ENCODE results near the gene ETS1. TPM values are rescaled to one million over a fixed set of nuclear protein-coding genes. Genes with fewer than 3 reads are reported as not detected.

ETS1 gene
- total RNA-seq, 2 donors from 2014 or later: 61.0 to 62.5 TPM

DNA sequence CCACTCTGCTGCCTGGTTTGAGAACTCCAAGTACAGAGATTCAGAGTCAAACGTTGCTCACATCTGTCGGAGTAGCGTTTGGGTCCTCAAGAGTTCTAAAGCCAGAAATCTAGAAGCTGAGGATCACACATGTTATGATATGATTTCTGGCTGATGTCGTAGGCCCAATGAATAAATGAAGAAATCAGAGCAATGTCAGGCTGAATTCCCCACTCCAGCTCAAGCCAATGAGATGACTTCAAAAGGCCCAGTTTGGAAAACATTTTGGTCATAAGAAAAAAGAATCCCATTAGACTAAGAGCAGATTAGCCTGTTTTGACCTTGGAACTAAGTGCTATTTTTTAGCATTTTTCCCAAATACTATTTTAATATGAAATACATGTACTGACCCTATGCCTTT lies 106.7 kb downstream of the ETS1 start:
- intact Hi-C loops (cut with DNase I): no loop called here
- no peak for DNase-seq (ENCODE audit: low spot score)

DNA sequence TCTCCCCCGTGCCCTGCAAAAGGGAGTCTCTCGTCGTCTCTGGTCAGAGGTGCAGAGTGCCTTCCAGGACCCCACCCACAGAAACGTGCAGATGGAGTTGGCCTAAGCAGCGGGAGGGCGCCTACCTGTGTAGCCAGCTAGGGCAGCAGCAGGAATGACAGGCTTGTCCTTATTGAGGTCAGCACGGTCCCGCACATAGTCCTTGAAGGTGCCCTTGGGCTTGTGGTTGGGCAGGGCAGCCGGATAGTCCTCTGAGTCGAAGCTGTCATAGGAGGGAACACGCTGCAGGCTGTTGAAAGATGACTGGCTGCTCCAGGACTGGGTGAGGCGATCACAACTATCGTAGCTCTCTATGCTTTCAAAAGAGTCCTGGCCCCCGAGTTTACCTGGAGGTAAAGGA lies 107.3 kb downstream of the ETS1 start:
- intact Hi-C loops (cut with DNase I): no loop called here
- no peak for DNase-seq (ENCODE audit: low spot score)

DNA sequence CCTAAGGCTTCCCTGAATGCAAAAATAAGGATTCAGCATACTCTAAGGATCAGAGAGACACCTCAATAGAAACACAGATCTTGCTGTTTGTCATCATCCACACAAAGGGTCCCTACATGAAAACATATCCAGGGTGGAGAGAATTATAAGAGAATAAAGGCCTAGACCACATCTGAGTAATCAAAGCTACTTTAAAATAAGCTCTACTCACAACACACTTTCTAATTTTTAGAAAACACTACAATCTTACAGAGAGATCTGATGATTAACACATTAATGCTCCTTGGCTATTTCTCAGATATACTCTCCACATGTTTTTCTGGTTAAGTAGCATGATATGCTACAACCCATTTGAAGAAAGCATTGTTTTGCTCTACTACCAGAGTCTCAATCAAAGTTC lies 108.2 kb downstream of the ETS1 start:
- DNase-seq (ENCODE audit: low spot score): no peak

DNA sequence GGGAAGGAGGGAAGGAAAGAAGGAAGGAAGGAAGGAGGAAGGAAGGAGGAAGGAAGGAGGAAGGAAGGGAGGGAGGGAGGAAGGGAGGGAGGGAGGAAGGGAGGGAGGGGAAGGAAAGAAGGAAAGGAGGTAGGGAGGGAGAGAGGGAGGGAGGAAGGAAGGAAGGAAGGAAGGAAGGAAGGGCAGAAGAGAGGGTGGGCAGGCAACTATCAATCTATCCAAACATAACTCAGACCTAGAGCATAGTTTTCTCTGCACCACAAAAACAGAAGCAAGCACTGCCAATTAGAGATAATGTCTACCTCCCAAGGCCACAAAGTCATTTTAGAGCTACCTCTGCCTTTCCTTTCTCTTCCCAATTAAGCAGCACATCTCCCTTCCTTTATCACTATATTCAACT lies 109.1 kb downstream of the ETS1 start:
- intact Hi-C loops (cut with DNase I): no loop called here
- no peak for DNase-seq (ENCODE audit: low spot score)

More for the DNA sequence above, 108.2 kb downstream of the ETS1 start:
- intact Hi-C loops (cut with DNase I): no loop called here

DNA sequence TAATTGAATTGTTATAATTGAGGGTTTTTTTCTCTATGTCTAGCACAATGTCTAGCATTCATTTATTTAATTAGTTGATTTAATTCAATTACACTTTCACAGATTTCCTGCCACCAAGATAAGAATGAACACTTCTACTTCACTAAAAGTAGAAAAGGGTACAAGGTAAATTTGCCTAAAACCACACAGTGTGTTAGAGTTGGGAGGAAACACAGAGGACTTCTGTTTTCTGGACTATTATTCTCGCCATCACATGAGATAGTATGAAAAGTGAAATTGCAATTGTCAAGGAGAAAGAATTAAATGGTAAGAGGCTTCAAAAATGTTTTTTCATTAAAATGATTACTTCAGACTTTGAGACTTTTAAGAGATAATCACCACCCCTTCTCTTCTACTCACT lies 109.5 kb downstream of the ETS1 start:
- intact Hi-C loops (cut with DNase I): no loop called here
- no peak for DNase-seq (ENCODE audit: low spot score)

DNA sequence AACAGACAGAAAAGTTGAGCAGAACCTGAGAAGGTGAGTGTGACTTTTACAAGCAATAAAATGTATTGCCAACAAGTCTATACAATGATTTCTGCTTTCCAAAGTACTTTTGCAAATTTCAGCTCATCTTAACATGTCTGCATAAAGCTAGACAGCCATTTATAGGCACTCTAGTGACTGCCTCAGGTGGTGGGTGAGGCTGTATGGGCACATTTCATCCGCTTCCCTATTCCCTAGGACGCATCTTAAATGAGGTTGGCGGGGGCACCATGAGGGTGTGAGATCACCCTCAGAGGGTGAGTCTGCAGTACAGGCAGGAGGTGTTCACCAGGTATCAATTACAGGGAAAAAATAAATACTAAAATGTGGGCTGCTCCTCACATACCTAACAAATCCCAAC lies 110.1 kb downstream of the ETS1 start:
- DNase-seq (ENCODE audit: low spot score): no peak
- intact Hi-C loops (cut with DNase I): no loop called here

DNA sequence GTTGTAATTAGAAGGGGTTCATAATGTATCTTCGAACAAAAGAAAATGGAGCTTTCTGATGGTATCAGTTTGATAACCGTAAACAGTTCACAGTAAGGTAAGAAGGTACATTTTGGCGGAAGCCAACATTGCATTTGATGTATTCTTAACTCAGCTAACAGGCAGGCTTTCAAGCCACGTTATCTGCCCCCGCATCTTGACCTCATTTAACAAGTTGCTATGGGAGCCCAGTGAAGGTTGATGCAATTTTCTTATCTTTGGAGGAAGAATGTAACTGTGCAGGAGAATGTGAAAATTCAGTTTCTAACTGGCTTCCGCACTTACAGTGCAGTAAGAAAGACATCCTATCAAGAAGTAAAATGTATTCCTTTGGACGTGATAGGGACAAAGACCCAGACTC lies 110.6 kb downstream of the ETS1 start:
- intact Hi-C loops (cut with DNase I): no loop called here
- DNase-seq (ENCODE audit: low spot score): no peak

DNA sequence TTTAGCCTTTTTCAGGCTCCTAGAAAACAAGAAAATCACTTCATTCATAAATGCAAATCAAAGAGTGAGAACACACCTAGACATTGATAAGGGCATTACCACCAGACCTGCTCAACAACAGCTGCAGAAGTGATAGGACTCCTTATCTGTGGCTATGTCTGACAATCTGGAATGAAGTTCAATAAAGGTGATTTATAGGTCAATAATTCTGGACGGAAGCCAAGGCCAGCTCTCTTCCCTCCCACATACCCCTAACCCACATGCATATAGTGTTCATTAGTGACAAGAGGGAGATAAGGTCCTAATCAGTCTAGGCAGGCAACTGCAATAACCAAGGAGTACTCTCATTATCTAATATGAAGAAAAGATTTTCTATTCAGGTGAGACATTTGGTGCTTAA lies 111.3 kb downstream of the ETS1 start:
- intact Hi-C loops (cut with DNase I): no loop called here
- no peak for DNase-seq (ENCODE audit: low spot score)

- intact Hi-C loops (cut with DNase I): no loop called here
- no peak for DNase-seq (ENCODE audit: low spot score)
Observed at GRCh38 chr11:128474036-128474874, 113.1 kb downstream of the ETS1 start.

GRCh38 chr11:128473636-128474035 lies 113.7 kb downstream of the ETS1 start:
- no peak for DNase-seq (ENCODE audit: low spot score)
- intact Hi-C loops (cut with DNase I): no loop called here

DNA sequence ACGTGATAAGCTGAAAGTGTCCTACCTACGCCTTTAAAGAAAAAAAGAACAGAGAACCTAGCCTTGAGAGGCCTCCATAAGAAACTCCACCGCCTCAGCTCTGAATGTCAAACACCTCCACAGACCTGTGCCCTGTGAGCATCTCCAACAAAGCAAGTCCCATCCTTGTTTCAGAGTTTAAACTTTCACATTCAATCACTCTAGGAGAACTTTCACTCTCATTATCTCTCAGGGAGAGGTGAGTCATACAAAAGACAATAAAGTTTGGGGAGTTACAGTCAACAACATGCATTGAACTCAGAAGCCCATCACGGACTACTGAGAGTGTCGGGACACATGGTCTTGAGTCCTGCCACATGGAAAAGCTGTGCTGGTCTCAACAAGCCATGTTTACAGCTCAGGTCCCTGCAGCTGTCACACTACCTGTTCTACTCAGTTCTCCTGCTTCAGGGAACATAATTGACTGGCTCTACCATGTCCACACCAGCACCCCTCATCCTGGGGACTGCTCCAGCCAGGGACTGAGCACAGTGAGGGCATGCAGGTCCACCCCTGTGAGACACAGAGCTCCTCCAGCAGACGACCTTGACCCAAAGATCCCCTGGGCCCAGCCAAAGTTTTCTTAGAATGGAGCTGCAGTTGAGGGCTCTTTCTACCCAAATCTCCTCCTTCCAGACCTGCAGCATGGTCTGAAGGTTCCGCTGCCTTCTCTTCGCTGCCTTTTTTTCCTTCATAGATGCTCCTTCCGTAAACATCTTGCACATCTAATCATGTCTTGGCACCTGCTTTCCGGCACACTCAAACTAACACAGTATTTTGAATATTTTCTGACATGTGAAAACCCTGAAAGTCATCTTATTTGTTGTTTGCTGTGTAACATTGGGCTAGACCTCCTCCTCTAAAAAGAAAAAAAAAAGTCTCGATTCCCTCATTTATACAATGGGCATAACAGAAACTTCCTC lies 114.9 kb downstream of the ETS1 start:
- intact Hi-C loops (cut with DNase I): no loop called here
- DNase-seq (ENCODE audit: low spot score): no peak

DNA sequence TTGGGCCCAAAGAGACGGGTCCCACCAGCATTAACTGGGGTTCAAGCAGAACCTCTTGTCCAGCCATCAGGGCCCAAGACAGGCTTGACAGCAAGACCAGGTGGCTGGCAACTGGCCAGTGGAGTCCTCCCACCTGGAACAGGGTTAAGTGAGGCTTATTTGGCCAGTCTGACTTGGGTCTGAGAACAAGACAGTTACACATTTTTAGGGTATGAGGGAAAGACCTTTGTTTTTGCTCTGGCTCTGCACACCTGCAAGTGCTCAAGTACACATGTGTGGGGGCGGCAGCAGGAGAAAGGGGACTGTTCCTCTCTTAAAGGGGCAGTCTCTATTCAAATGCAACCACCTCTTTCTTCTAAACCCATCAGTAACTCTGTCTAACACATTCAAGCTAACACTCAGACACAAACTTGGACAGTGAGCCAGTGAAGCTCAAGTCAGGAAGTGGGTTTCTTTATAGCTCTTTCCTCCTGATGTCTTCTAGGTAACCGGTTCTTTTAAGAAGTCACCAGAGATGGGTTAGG lies 116.2 kb downstream of the ETS1 start:
- intact Hi-C loops (cut with DNase I): no loop called here
- DNase-seq (ENCODE audit: low spot score): no peak

DNA sequence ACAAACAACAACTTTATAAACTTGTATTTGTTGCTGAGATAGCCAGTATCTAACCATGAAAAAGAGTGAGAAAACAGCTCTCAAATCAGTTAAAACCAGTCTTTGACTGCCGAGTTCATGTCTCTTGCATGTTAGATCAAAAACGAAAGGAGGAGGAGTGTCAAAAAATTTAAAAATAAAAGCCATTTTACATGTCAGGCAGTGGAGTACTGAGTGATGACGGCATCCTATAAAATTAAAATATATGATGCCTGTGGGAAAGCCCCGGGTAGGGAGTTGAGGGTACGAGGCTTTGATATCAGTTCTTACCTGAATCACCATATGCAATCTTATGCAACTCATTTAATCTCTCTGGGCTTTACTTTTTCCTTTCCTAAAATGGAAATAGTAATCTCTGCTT lies 117.3 kb downstream of the ETS1 start:
- no peak for DNase-seq (ENCODE audit: low spot score)
- intact Hi-C loops (cut with DNase I): no loop called here

- intact Hi-C loops (cut with DNase I): loop anchor here (10.0 kb wide), 2 partner anchors 46 to 174 kb away; no protein-coding TSS in a partner anchor
- no peak for DNase-seq (ENCODE audit: low spot score)
Observed at GRCh38 chr11:128469220-128469619, 118.1 kb downstream of the ETS1 start.

DNA sequence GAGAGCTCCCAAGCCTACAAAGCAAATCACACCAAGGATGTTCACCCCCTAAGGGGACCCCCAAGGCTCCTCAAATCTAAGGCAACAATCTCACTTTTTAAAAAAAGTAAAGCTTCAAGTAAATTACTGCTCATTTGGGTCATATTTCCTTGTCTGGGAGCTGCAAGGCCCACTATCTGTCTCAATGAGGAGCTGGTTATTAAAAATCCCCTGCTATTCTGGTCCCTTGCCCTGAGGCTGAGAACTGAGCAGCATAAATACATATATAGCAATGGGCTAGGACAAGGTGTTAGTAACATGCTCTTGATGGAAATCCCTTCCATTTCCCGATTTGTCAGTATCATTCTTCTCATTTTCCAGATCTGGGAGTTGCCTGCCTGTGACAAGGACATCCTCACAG lies 119.2 kb downstream of the ETS1 start:
- DNase-seq (ENCODE audit: low spot score): no peak
- intact Hi-C loops (cut with DNase I): loop anchor here (10.0 kb wide), 2 partner anchors 47 to 173 kb away; no protein-coding TSS in a partner anchor

GRCh38 chr11:128467610-128468041 lies 119.7 kb downstream of the ETS1 start:
- no peak for DNase-seq (ENCODE audit: low spot score)
- intact Hi-C loops (cut with DNase I): loop anchor here (10.0 kb wide), 2 partner anchors 47 to 173 kb away; no protein-coding TSS in a partner anchor

DNA sequence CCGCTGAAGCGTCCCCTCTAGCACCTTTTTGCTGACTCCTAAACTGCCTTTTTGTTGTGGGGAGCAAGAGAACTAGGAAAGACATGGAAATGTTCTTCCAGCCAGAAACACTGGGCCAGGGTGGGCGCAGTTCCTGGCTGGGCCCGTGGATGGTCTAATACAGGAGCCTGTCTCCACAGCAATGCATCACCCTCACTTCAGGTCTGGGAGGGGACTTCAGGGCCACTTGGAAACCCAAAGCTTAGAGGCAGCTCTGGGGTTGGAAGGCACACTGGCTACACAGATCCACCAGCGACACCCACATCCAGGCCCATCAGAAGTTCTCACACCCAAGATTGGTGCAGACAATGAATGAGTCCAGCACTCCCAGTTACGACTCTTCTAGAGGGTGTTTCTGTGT lies 120.3 kb downstream of the ETS1 start:
- intact Hi-C loops (cut with DNase I): loop anchor here (10.0 kb wide), 2 partner anchors 48 to 172 kb away; no protein-coding TSS in a partner anchor
- no peak for DNase-seq (ENCODE audit: low spot score)

GRCh38 chr11:128465946-128466705 lies 121.2 kb downstream of the ETS1 start:
- intact Hi-C loops (cut with DNase I): loop anchor here (10.0 kb wide), 2 partner anchors 49 to 171 kb away; no protein-coding TSS in a partner anchor
- DNase-seq (ENCODE audit: low spot score): no peak

- intact Hi-C loops (cut with DNase I): loop anchor here (10.0 kb wide), 2 partner anchors 49 to 171 kb away; no protein-coding TSS in a partner anchor
- DNase-seq (ENCODE audit: low spot score): no peak
Observed at GRCh38 chr11:128465531-128465930, 121.8 kb downstream of the ETS1 start.
